Naive thymus-derived CD8-positive, alpha-beta T cell (primary cell): Measurements from ENCODE around the gene TPPP2. TPM values are rescaled to one million over a fixed set of nuclear protein-coding genes. Genes with fewer than 3 reads are reported as not detected.
A peak's percentile ranks its signal among the peaks of the same experiment; 100 is the strongest.
"Not testable (repeated sequence)": the region's sequence is repeated elsewhere in the genome, so short reads cannot be mapped to it uniquely, and the experiment has no call there.

Source experiments
- ATAC-seq, 2 donors: fragments of 150-1000 bp; cut with Tn5 transposase in 1 of 2; sonication (Bioruptor Pico), chemical (Tn5 transposase) in 1 of 2; 1 replicate in 1 of 2; 2 replicates in 1 of 2; pipeline ENCODE4 v1.10.0; 2021; ENCODE audit warnings: mild to moderate bottlenecking in 2 of 2, moderate library complexity in 2 of 2
- POLR2A ChIA-PET: fragments of 350-600 bp; sonication (Branson Sonifier 250); formaldehyde crosslinking; loops from one replicate; lab custom pipeline; 2021; ENCODE audit warnings: antibody characterized with exemption; lab: Charles Lee
- DNase-seq, 10 donors: peaks; one replicate each; pipeline versions ENCODE4 v3.0.0 to v3.0.0-alpha.2; 2020 to 2022
- H3K27ac Mint-ChIP-seq, 10 donors: one replicate each; pipeline ENCODE4 v1.8.0; 2020 to 2022; ENCODE audit warnings: mild to moderate bottlenecking in 10 of 10, mixed read lengths in 10 of 10, moderate library complexity in 4 of 10, inconsistent platforms in 1 of 10
- H3K27me3 Mint-ChIP-seq, 5 donors: one replicate each; pipeline ENCODE4 v1.8.0; 2021 to 2022; ENCODE audit warnings: mixed read lengths in 5 of 5
- H3K36me3 Mint-ChIP-seq, 3 donors: one replicate each; pipeline ENCODE4 v1.8.0; 2020 to 2022; ENCODE audit warnings: mixed read lengths in 3 of 3, mild to moderate bottlenecking in 2 of 3, inconsistent platforms in 1 of 3
- H3K4me1 Mint-ChIP-seq, 4 donors: one replicate each; pipeline ENCODE4 v1.8.0; 2021 to 2022; ENCODE audit warnings: mixed read lengths in 4 of 4
- H3K4me3 Mint-ChIP-seq, 10 donors: one replicate each; pipeline ENCODE4 v1.8.0; 2020 to 2022; ENCODE audit warnings: mild to moderate bottlenecking in 10 of 10, mixed read lengths in 10 of 10, moderate library complexity in 6 of 10, inconsistent platforms in 1 of 10
- H3K9me3 Mint-ChIP-seq, 9 donors: one replicate each; pipeline ENCODE4 v1.8.0; 2020 to 2022; ENCODE audit warnings: mixed read lengths in 9 of 9, mild to moderate bottlenecking in 3 of 9, inconsistent platforms in 1 of 9, moderate library complexity in 1 of 9
- polyA plus RNA-seq, 3 donors: library from polyadenylated mRNA; unstranded; fragments of 300-500 nt; fragmentation: Illumina TruSeq; gene quantifications; one replicate each; pipeline ENCODE4 v1.2.3, GENCODE V29; 2021
- total RNA-seq, 8 experiments: library from RNA in 2 of 8; stranded (reverse) in 2 of 8; gene quantifications; one replicate each; pipeline ENCODE4 v1.2.3 and lab custom pipeline; 2021 to 2026

The TPPP2 gene
- total and polyA plus RNA-seq, 5 experiments from 2014 or later: not detected

DNA sequence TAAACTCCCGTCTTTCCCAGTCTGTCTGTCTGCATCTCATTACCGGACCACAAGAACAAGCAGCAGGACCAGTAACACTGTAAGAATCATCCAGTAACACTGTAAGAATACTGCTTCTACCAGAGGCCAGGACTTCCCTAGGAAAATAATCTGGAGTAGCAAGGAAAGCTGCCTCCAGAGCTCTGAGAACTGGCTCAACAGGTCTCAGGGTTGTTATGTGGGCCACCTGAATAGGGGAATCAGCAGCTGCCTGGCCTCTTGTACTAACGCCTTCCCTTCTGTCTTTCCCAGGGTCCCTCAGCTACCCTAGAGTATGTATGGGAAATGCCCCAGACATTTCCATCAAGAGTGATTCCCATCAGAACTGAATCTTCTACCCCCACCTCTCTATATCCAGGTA, 31.9 kb upstream of the TPPP2 start:
- POLR2A ChIA-PET: no interaction called here
- peak overlapping the region in 6 of 10 donors; percentile 26 to 79 (median 40) for H3K27ac Mint-ChIP-seq
- no peaks in the 10 kb centered on the region for H3K9me3 Mint-ChIP-seq
- ATAC-seq: no peak
- H3K4me3 Mint-ChIP-seq: peak overlapping the region in 1 of 10 donors; percentile 3
- peaks cover 10 to 30% (median 20%) of the 10 kb centered on the region in 4 donors for H3K4me1 Mint-ChIP-seq
- no peaks in the 10 kb centered on the region for H3K27me3 Mint-ChIP-seq
- DNase-seq: no peak
- H3K36me3 Mint-ChIP-seq: peaks cover 0 to 52% (median 16%) of the 10 kb centered on the region in 3 donors

DNA sequence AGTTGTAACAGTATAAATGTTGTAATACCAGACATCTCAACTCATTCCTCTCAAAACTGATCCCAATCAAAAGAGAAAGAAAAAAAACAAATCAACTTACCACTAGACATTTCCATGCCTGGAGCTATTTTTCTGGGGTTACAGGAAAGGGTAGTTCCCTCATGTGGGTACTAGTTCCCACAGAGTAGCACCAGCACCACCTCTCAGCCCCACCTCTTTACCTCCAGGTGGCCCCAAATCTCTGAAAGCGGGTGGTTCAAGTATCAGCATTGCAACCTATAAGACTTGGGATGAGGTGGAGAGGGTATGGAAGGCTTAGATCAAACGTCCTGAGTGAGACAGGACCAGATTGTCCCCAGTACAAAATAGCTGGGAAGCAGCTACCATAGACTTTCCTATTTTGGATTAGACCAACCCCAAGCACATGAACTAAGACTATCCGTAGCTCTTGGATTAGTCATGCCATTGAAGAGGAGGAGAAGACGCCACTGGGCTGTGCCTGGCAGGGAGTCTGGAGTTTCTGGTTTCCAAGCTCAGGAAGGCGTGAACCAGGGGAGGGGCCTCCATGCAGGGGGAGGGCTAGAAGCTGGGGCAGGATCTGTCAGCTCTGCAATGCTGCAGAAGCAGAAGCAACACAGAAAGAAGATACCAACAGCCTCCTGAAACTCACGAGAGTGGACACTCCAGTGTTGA, 31.2 kb upstream of the TPPP2 start, which contains the start of gene SLC39A2:
Gene SLC39A2 (plus strand): TSS at position 620 of the 693 bp plus-strand sequence. CDS start 154 bp downstream, outside the sequence.
- peaks cover 0 to 45% (median 14%) of the 10 kb centered on the region in 3 donors for H3K36me3 Mint-ChIP-seq
- no peaks in the 10 kb centered on the region for H3K27me3 Mint-ChIP-seq
- POLR2A ChIA-PET: interaction anchor here (0.7 kb wide), 1 partner anchor 73 kb away, joined by 4 read pairs; no protein-coding TSS in a partner anchor
- no peak for ATAC-seq
- no peak for DNase-seq
- H3K27ac Mint-ChIP-seq: peak within 1 kb of the TSS in 6 of 10 donors; percentile 26 to 79 (median 49)
- no peaks in the 10 kb centered on the region for H3K9me3 Mint-ChIP-seq
- H3K4me1 Mint-ChIP-seq: peaks cover 10 to 28% (median 19%) of the 10 kb centered on the region in 4 donors
- peak within 1 kb of the TSS in 1 of 10 donors; percentile 3 for H3K4me3 Mint-ChIP-seq

DNA sequence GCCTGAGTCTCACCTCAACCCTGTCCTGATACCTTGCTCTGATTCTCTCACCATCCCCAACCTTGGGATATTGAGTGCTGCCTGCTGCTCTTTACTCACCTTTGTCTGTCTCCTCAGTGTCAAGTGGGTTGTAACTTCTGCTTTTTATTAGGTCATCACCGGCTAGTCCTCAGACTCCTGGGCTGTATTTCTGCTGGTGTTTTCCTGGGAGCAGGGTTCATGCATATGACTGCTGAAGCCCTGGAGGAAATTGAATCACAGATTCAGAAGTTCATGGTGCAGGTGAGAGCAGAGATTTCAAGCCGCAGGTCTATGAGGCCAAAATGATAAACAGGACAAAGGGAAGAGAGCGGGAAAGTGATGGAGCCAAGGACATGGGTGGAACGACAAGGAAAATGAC, 30.4 kb upstream of the TPPP2 start:
- ATAC-seq: no peak
- no peak for DNase-seq
- Mint-ChIP-seq H3K27ac (peak overlapping the region in 2 of 10 donors; percentile 26 to 49), H3K27me3 (no peaks in the 10 kb centered on the region), H3K4me1 (peaks cover 10 to 27% (median 19%) of the 10 kb centered on the region in 4 donors), H3K36me3 (peaks cover 0 to 37% (median 11%) of the 10 kb centered on the region in 3 donors), H3K9me3 (no peaks in the 10 kb centered on the region), H3K4me3 (no peak overlapping the region)
- POLR2A ChIA-PET: no interaction called here

DNA sequence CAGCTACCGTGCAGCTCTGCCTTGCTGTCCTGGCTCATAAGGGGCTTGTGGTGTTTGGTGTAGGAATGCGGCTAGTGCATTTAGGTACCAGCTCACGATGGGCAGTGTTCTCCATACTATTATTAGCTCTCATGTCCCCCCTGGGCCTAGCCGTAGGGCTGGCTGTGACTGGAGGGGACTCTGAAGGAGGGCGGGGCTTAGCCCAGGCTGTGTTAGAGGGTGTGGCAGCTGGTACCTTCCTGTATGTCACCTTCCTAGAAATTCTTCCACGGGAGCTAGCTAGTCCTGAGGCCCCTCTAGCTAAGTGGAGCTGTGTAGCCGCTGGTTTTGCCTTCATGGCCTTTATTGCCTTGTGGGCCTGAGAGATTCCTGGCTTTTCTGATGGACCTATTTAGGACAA, 28.8 kb upstream of the TPPP2 start:
- Mint-ChIP-seq H3K9me3 (no peaks in the 10 kb centered on the region), H3K27ac (no peak overlapping the region), H3K36me3 (peaks cover 0 to 21% (median 2%) of the 10 kb centered on the region in 3 donors), H3K4me3 (no peak overlapping the region), H3K27me3 (no peaks in the 10 kb centered on the region), H3K4me1 (peaks cover 6 to 21% (median 12%) of the 10 kb centered on the region in 4 donors)
- ATAC-seq (no peak), DNase-seq (no peak)
- POLR2A ChIA-PET: no interaction called here

DNA sequence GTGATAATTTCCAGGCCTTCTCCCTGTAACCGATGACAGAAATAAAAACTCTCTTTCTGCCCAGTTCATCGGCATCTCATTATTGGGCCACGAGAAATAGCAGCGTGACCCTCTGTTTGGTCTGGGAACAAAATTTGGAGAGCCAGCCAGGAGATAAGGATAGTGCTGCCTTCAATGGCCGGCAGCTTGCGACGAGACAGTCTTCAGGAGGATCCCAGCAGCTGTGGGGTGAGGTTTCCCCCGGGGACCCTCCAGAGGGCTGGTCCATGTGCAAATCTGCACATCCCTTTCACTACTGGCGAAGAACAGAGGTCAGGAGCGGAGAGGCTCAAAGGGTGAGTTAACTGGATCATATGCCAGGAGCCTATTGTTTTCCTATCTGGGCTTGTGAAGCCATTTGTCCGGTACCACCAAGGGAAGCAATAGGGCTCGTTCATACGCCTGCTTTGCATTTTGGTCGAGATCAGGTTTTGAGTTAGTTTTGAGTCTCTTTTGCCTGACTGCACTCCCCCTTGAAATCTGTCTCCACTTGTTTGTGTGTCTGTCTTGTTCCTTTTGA, 26.1 kb upstream of the TPPP2 start:
- Mint-ChIP-seq H3K27ac (no peak overlapping the region), H3K36me3 (no peaks in the 10 kb centered on the region), H3K4me1 (peaks cover 0 to under 1% (median 0%) of the 10 kb centered on the region in 4 donors), H3K9me3 (no peaks in the 10 kb centered on the region), H3K27me3 (no peaks in the 10 kb centered on the region), H3K4me3 (no peak overlapping the region)
- ATAC-seq (no peak), DNase-seq (no peak)
- POLR2A ChIA-PET: no interaction called here

DNA sequence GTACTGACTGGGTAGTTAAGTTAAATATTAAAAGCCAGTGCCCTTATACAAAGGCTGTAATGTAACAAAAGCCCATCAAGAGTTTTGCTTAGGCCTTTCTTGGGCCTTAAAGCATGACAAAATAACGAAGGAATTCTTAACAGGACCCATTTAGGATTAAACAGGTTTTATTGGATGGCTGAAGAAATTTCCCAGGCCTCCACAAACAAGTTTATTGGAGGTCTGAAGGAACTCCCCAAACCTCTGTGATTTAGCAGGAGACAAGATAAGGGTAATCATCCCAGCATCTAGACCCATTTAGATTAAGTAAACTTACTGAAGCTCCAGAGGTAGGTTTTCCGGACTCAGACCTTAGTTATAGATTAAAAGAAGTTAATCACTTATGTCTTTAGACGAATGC, 20.3 kb upstream of the TPPP2 start:
- H3K4me3 Mint-ChIP-seq, POLR2A ChIA-PET, H3K36me3 Mint-ChIP-seq, DNase-seq, H3K9me3 Mint-ChIP-seq, H3K27ac Mint-ChIP-seq, H3K4me1 Mint-ChIP-seq, ATAC-seq: not testable (repeated sequence)
- peaks cover 11 to 29% (median 15%) of the 10 kb centered on the region in 5 donors for H3K27me3 Mint-ChIP-seq

DNA sequence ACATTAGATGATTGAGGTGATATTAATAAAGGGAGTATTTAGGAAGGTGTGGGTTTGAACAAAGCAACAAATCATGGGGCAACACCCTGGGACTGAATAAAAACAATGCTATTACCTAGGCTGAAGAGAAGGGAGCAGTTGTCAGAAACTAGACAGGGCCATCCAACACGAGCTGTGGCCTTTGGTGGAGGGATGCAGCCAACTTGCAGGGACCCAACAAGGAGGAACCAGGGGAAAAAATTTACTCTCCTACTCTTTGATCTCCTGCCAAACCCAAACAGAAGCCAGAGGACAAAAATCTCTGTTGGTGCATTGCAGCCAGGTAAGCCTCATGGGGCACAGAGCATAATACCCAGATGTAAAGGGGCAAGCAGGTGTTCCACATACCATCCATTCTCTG, 18.9 kb upstream of the TPPP2 start:
- H3K4me3 Mint-ChIP-seq: no peak overlapping the region
- H3K27me3 Mint-ChIP-seq: peaks cover 11 to 29% (median 15%) of the 10 kb centered on the region in 5 donors
- H3K9me3 Mint-ChIP-seq: no peaks in the 10 kb centered on the region
- POLR2A ChIA-PET: no interaction called here
- H3K4me1 Mint-ChIP-seq: peaks cover 0 to 2% (median under 1%) of the 10 kb centered on the region in 4 donors
- no peak for ATAC-seq
- no peak for DNase-seq
- no peaks in the 10 kb centered on the region for H3K36me3 Mint-ChIP-seq
- H3K27ac Mint-ChIP-seq: no peak overlapping the region

DNA sequence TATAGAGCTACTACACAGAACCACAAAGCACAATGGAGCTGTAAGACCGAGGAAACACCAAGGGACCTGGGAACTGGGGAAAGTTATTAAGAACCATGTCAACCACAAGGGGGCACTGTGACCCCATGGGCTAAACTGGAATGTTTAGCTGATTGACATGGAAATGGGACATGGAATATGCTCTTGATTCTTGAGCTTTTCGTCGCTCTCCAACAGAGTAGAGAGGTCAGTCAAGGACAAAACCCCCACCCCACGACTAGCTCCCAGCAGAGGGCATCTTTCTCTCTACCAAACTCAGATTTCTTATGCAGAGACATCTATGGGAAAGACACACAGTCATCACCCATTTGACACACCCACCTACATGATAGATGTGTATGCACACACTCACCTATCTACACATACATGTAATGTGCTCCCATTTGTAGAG, 15.2 kb upstream of the TPPP2 start:
- DNase-seq (peak; percentile 66 to 88 (median 78)), ATAC-seq (peak; percentile 83 to 95)
- peaks cover 0 to 2% (median under 1%) of the 10 kb centered on the region in 4 donors for H3K4me1 Mint-ChIP-seq

DNA sequence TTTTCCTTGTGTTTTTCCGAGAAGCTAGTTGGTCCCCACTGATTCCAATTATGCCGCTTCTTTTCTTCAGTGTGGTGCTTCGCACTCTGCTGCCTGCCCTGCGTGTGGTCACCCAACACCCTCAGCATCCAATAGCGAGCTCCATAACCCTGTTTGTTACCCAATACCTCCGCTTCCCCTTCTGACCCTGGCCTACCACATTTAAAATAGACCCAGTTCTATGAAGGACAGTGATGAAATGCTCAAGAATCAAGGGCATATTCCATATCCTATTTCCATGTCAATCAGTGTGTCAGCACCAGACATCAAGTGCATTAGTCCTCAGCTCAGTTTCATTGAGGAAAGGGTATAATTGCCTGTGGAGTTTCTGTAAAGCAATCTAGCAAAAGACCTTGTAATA, 14.7 kb upstream of the TPPP2 start:
- no peaks in the 10 kb centered on the region for H3K9me3 Mint-ChIP-seq
- H3K27ac Mint-ChIP-seq: no peak overlapping the region
- peaks cover 0 to 28% (median 6%) of the 10 kb centered on the region in 3 donors for H3K36me3 Mint-ChIP-seq
- ATAC-seq (no peak), DNase-seq (no peak)
- H3K27me3 Mint-ChIP-seq: peaks cover 11 to 29% (median 15%) of the 10 kb centered on the region in 5 donors
- H3K4me3 Mint-ChIP-seq: no peak overlapping the region
- peaks cover 0 to 2% (median under 1%) of the 10 kb centered on the region in 4 donors for H3K4me1 Mint-ChIP-seq
- POLR2A ChIA-PET: interaction anchor here (1.0 to 2.4 kb wide), 6 partner anchors 9 to 94 kb away, joined by 3 to 15 read pairs (median 10); partner anchors contain the start of gene NDRG2

More for the DNA sequence above, 15.2 kb upstream of the TPPP2 start:
- POLR2A ChIA-PET: interaction anchor here (1.0 to 2.4 kb wide), 6 partner anchors 10 to 95 kb away, joined by 3 to 15 read pairs (median 10); partner anchors contain the start of gene NDRG2
- Mint-ChIP-seq H3K27ac (no peak overlapping the region), H3K27me3 (peaks cover 11 to 29% (median 15%) of the 10 kb centered on the region in 5 donors), H3K9me3 (no peaks in the 10 kb centered on the region), H3K4me3 (no peak overlapping the region), H3K36me3 (peaks cover 0 to 23% (median 6%) of the 10 kb centered on the region in 3 donors)

DNA sequence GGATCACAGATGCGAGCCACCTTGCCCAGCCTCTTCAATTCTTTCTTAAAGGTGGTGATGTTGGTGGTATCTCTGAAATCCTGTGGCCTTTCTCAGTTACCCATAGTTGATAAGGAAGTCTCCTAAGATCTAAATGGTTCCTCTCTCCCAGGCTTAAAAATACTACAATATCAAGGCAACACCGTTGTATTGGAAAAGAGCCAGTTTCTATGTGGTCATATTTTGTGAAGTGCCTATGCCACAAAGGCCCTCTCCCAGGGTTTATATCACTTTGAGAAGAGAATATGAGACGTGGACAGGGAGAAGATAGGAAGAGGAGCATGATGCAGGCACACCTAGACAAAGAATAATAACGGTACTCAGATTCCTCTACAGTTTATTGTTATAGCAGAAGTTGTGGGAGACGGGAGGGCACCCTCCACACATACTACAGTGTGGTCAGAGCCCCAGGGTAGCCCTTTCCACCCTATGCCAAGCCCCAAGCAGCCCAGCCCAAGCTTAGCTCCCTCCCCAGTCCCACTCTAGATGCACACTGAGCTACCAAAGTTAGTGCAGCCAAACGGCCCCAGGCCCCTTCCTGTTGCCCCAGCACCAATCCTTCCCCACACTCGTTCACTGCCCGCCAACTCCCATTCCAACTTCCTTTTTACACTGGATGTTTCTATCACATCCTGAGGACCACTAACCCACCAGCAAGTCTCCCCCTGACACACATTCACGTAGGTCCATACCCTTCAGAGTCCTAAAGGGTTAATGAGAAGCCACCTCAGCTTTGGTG, 13.4 kb upstream of the TPPP2 start:
- H3K27ac Mint-ChIP-seq: peak overlapping the region in 1 of 10 donors; percentile 22
- DNase-seq (no peak), ATAC-seq (no peak)
- H3K4me3 Mint-ChIP-seq: no peak overlapping the region
- peaks cover 0 to 41% (median 8%) of the 10 kb centered on the region in 3 donors for H3K36me3 Mint-ChIP-seq
- POLR2A ChIA-PET: interaction anchor here (0.8 to 1.4 kb wide), 2 partner anchors 27 to 88 kb away, joined by 3 to 4 read pairs; no protein-coding TSS in a partner anchor
- no peaks in the 10 kb centered on the region for H3K9me3 Mint-ChIP-seq
- H3K4me1 Mint-ChIP-seq: peaks cover 0 to 2% (median under 1%) of the 10 kb centered on the region in 4 donors
- H3K27me3 Mint-ChIP-seq: peaks cover 9 to 25% (median 12%) of the 10 kb centered on the region in 5 donors

DNA sequence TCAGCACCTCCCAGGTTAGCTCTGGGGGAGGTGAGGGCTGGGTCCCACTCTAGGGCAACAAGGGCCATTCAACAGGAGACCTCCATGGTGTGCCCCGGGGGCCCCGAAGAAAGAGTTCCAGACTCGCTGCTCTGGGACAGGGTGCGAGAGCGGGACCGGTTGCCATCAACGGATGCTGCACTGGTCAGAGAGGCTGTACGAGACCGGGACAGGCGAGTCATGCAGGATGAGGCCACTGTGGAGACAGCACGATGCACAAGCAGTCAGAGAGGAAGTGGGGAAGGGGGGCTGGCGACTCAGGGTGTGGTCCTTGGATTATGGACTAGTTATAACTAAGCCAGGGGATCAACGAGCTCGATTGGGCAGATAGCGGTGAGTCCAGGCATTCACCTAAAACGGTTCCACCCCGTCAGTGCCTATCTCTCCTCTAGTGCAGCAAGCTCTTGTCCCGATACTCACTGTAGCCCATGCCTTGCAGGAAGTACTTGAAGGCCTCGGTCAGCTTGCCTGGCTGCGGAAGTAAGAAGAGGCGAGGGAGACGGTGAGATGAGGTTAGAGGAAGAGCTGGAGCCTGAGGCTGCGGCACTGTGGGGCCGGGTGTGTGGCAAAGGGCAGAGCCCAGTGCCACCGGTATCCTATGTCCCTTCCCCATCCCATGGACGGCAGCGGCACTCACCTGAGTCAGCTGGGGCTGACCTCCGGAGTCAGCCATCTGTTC, 12.3 kb upstream of the TPPP2 start:
- Mint-ChIP-seq H3K27ac (peak overlapping the region in 1 of 10 donors; percentile 50), H3K4me1 (peaks cover 7 to 10% (median 8%) of the 10 kb centered on the region in 4 donors), H3K9me3 (no peaks in the 10 kb centered on the region), H3K27me3 (peaks cover 2 to 14% (median 6%) of the 10 kb centered on the region in 5 donors), H3K36me3 (peaks cover 0 to 45% (median 8%) of the 10 kb centered on the region in 3 donors), H3K4me3 (no peak overlapping the region)
- no peak for DNase-seq
- ATAC-seq: no peak
- POLR2A ChIA-PET: interaction anchor here (0.8 to 1.4 kb wide), 2 partner anchors 26 to 87 kb away, joined by 3 to 4 read pairs; no protein-coding TSS in a partner anchor
